Osteocyte (in vitro differentiated cells): ENCODE measurements around the gene GRK2. TPM values are rescaled to one million over a fixed set of nuclear protein-coding genes. Genes with fewer than 3 reads are reported as not detected.

Source experiments
- DNase-seq: peaks from one replicate; pipeline ENCODE4 v3.0.0; 2021; ENCODE audit warnings: mixed read lengths; ENCODE audit not compliant: unreplicated experiment; ENCODE audit errors: extremely low spot score
- H3K27ac Mint-ChIP-seq: one replicate; pipeline ENCODE4 v1.8.0; 2021; ENCODE audit warnings: mild to moderate bottlenecking, mixed read lengths; ENCODE audit not compliant: unreplicated experiment
- H3K27me3 Mint-ChIP-seq: one replicate; pipeline ENCODE4 v1.8.0; 2021; ENCODE audit warnings: mixed read lengths; ENCODE audit not compliant: unreplicated experiment
- H3K36me3 Mint-ChIP-seq: one replicate; pipeline ENCODE4 v1.8.0; 2021; ENCODE audit warnings: mixed read lengths; ENCODE audit not compliant: unreplicated experiment
- H3K4me1 Mint-ChIP-seq: one replicate; pipeline ENCODE4 v1.8.0; 2021; ENCODE audit warnings: mixed read lengths; ENCODE audit not compliant: unreplicated experiment
- H3K4me3 Mint-ChIP-seq: one replicate; pipeline ENCODE4 v1.8.0; 2021; ENCODE audit warnings: mild to moderate bottlenecking, moderate library complexity, mixed read lengths; ENCODE audit not compliant: unreplicated experiment
- H3K9me3 Mint-ChIP-seq: one replicate; pipeline ENCODE4 v1.8.0; 2021; ENCODE audit warnings: mixed read lengths; ENCODE audit not compliant: unreplicated experiment
- CTCF ChIP-seq: fragments of 200-600 bp; sonication (generic); IDR thresholded peaks from 2 replicates; pipeline ENCODE4 v1.5.0; 2021; ENCODE audit warnings: antibody characterized with exemption, mild to moderate bottlenecking, moderate library complexity
- total RNA-seq: library from RNA; stranded (reverse); gene quantifications from 2 replicates; pipeline ENCODE4 v1.2.1, GENCODE V29; 2021

GRK2 gene
- total RNA-seq, 1 donor from 2014 or later, result 45.0 TPM

GRCh38 chr11:67261640-67261945, 4.7 kb upstream of the GRK2 start:
- Mint-ChIP-seq H3K4me1 (peaks cover 21% of the 10 kb centered on the region), H3K27me3 (no peaks in the 10 kb centered on the region), H3K27ac (no peak overlapping the region), H3K9me3 (no peaks in the 10 kb centered on the region), H3K4me3 (peak overlapping the region; percentile 66), H3K36me3 (peaks cover 7% of the 10 kb centered on the region)
- no peak for DNase-seq
- peak; percentile 50 for TF ChIP-seq CTCF

- TF ChIP-seq CTCF, result no peak
- H3K9me3 Mint-ChIP-seq, result no peaks in the 10 kb centered on the region
- DNase-seq, result no peak
- H3K27ac Mint-ChIP-seq, result peak overlapping the region; percentile 67
- H3K36me3 Mint-ChIP-seq, result peaks cover 2% of the 10 kb centered on the region
- peaks cover 21% of the 10 kb centered on the region for H3K4me1 Mint-ChIP-seq
- no peaks in the 10 kb centered on the region for H3K27me3 Mint-ChIP-seq
- H3K4me3 Mint-ChIP-seq, result peak overlapping the region; percentile 67
Observed at GRCh38 chr11:67261946-67262681, 4.2 kb upstream of the GRK2 start.

- Mint-ChIP-seq H3K4me1 (peaks cover 30% of the 10 kb centered on the region), H3K9me3 (no peaks in the 10 kb centered on the region), H3K27ac (peak overlapping the region; percentile 67), H3K27me3 (no peaks in the 10 kb centered on the region), H3K4me3 (peak overlapping the region; percentile 67), H3K36me3 (no peaks in the 10 kb centered on the region)
- TF ChIP-seq CTCF, result peak; percentile 91
- peak; percentile 94 for DNase-seq
Observed at GRCh38 chr11:67262731-67263675, 3.3 kb upstream of the GRK2 start.

- no peak overlapping the region for H3K4me3 Mint-ChIP-seq
- no peak overlapping the region for H3K27ac Mint-ChIP-seq
- peaks cover 38% of the 10 kb centered on the region for H3K4me1 Mint-ChIP-seq
- H3K9me3 Mint-ChIP-seq, result no peaks in the 10 kb centered on the region
- no peak for TF ChIP-seq CTCF
- no peaks in the 10 kb centered on the region for H3K36me3 Mint-ChIP-seq
- H3K27me3 Mint-ChIP-seq, result no peaks in the 10 kb centered on the region
- no peak for DNase-seq
Observed at GRCh38 chr11:67264260-67264659, 2.0 kb upstream of the GRK2 start.
